Activated naive CD8-positive, alpha-beta T cell treated with anti-CD3 and anti-CD28 coated beads, Interleukin-2, amount 50 U/mL, for 24 hours (primary cell): Measurements from ENCODE around the gene ALDH16A1.

Source experiments
- ATAC-seq: fragments of 150-1000 bp; cut with Tn5 transposase; one replicate; pipeline ENCODE4 v1.10.0; 2021
- DNase-seq: peaks from one replicate; pipeline ENCODE4 v3.0.0; 2021
- H3K27ac Mint-ChIP-seq: one replicate; pipeline ENCODE4 v1.8.0; 2021; ENCODE audit warnings: mild to moderate bottlenecking, mixed read lengths
- H3K27me3 Mint-ChIP-seq: one replicate; pipeline ENCODE4 v1.8.0; 2021; ENCODE audit warnings: mixed read lengths
- H3K36me3 Mint-ChIP-seq: one replicate; pipeline ENCODE4 v1.8.0; 2021; ENCODE audit warnings: low read depth, mixed read lengths
- H3K4me1 Mint-ChIP-seq: one replicate; pipeline ENCODE4 v1.8.0; 2021; ENCODE audit warnings: mixed read lengths
- H3K4me3 Mint-ChIP-seq: one replicate; pipeline ENCODE4 v1.8.0; 2021; ENCODE audit warnings: mild to moderate bottlenecking, moderate library complexity, mixed read lengths
- H3K9me3 Mint-ChIP-seq: one replicate; pipeline ENCODE4 v1.8.0; 2021; ENCODE audit warnings: mixed read lengths

Gene ALDH16A1

DNA sequence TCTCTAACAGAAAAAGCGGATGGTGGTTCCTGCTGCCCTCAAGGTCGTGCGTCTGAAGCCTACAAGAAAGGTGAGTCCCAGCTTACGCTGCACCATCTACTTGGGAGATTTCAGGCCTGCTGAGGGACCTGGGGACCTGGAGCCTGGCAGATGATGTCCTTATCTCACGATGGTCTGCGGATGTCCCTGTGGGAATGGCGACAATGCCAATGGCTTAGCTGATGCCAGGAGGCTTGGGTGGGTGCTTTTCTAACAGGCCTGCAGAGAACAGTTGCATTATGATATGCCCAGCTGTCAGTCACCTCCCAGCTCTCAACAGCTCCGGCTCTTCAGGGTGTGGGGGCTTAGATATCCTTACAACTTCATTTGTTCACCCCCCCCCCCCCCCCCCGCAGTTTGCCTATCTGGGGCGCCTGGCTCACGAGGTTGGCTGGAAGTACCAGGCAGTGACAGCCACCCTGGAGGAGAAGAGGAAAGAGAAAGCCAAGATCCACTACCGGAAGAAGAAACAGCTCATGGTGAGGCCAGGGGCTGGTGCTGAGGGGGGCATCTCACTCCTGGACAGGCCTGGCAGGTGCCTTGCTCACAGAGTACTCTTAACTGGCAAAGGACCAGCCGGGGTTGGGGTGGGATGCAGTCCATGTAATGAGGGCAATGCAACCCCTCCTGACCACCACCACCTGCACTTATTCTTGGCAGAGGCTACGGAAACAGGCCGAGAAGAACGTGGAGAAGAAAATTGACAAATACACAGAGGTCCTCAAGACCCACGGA is 38.2 kb downstream of the ALDH16A1 start:
- Mint-ChIP-seq H3K9me3 (no peaks in the 10 kb centered on the region), H3K36me3 (peaks cover 64% of the 10 kb centered on the region), H3K4me1 (peaks cover 59% of the 10 kb centered on the region), H3K4me3 (peak overlapping the region; percentile 99), H3K27ac (peak overlapping the region; percentile 100), H3K27me3 (peaks cover 10% of the 10 kb centered on the region)
- DNase-seq (peak; percentile 15), ATAC-seq (no peak)

DNA sequence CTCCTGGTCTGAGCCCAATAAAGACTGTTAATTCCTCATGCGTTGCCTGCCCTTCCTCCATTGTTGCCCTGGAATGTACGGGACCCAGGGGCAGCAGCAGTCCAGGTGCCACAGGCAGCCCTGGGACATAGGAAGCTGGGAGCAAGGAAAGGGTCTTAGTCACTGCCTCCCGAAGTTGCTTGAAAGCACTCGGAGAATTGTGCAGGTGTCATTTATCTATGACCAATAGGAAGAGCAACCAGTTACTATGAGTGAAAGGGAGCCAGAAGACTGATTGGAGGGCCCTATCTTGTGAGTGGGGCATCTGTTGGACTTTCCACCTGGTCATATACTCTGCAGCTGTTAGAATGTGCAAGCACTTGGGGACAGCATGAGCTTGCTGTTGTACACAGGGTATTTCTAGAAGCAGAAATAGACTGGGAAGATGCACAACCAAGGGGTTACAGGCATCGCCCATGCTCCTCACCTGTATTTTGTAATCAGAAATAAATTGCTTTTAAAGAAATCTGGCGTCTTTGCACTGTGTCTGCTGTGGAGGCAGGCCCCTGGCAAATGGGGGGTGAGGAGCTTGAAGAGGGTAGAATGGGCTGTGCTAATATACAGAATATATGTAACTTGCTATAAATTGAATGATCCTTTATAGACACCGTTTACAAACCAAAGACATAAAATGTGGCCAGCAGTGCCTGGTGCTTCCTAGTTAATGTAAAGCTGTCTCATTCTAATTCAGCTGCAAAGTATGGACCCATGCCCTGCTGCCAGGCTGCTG is 39.0 kb downstream of the ALDH16A1 start:
- ATAC-seq: no peak
- peaks cover 10% of the 10 kb centered on the region for H3K27me3 Mint-ChIP-seq
- peaks cover 69% of the 10 kb centered on the region for H3K36me3 Mint-ChIP-seq
- peak; percentile 18 for DNase-seq
- peak overlapping the region; percentile 64 for H3K4me3 Mint-ChIP-seq
- H3K4me1 Mint-ChIP-seq: peaks cover 60% of the 10 kb centered on the region
- peak overlapping the region; percentile 85 for H3K27ac Mint-ChIP-seq
- H3K9me3 Mint-ChIP-seq: no peaks in the 10 kb centered on the region

- H3K9me3 Mint-ChIP-seq: no peaks in the 10 kb centered on the region
- H3K4me3 Mint-ChIP-seq: peak overlapping the region; percentile 64
Measured at GRCh38 chr19:49492573-49493405, 39.8 kb downstream of the ALDH16A1 start.

DNA sequence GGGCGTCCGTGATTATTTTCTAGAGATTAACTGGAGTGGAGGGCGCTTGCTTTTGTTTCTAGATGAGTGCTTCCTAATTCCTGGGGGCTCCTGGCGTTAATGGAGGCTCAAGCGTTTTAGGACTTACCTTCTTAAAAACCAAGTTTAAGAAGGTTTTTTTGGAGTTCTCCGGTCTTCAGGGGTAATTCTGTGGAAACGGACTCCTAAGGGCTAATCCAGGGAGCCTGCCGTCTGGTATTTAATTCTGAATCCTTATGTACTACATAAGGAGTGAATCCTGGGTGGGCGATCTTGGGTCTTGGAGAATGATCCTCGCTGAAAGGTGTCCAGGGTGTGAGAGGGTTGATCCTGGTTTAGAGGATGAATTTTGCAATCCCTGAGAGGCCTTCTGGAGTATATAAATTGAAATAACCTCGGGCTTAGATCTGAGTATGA is 43.6 kb downstream of the ALDH16A1 start:
- peaks cover 58% of the 10 kb centered on the region for H3K36me3 Mint-ChIP-seq
- peak overlapping the region; percentile 97 for H3K4me3 Mint-ChIP-seq
- peak overlapping the region; percentile 98 for H3K27ac Mint-ChIP-seq
- no peak for DNase-seq
- peaks cover 60% of the 10 kb centered on the region for H3K4me1 Mint-ChIP-seq
- ATAC-seq: no peak
- no peaks in the 10 kb centered on the region for H3K27me3 Mint-ChIP-seq
- no peaks in the 10 kb centered on the region for H3K9me3 Mint-ChIP-seq

More at GRCh38 chr19:49492573-49493405, 39.8 kb downstream of the ALDH16A1 start:
- H3K27me3 Mint-ChIP-seq: peaks cover 3% of the 10 kb centered on the region
- peak overlapping the region; percentile 85 for H3K27ac Mint-ChIP-seq
- peaks cover 57% of the 10 kb centered on the region for H3K4me1 Mint-ChIP-seq
- peaks cover 71% of the 10 kb centered on the region for H3K36me3 Mint-ChIP-seq
- peak; percentile 7 for ATAC-seq
- peak; percentile 48 for DNase-seq

- no peak for ATAC-seq
- no peaks in the 10 kb centered on the region for H3K27me3 Mint-ChIP-seq
Measured at GRCh38 chr19:49497047-49497788, 44.2 kb downstream of the ALDH16A1 start.

GRCh38 chr19:49497789-49498103 is 44.7 kb downstream of the ALDH16A1 start:
- no peak for ATAC-seq
- H3K4me1 Mint-ChIP-seq: peaks cover 64% of the 10 kb centered on the region

More at GRCh38 chr19:49497047-49497788, 44.2 kb downstream of the ALDH16A1 start:
- Mint-ChIP-seq H3K9me3 (no peaks in the 10 kb centered on the region), H3K4me1 (peaks cover 64% of the 10 kb centered on the region), H3K27ac (peak overlapping the region; percentile 98), H3K36me3 (peaks cover 51% of the 10 kb centered on the region), H3K4me3 (peak overlapping the region; percentile 97)
- DNase-seq: peak; percentile 75

GRCh38 chr19:49498475-49498874 is 45.5 kb downstream of the ALDH16A1 start:
- H3K4me1 Mint-ChIP-seq: peaks cover 57% of the 10 kb centered on the region
- peak overlapping the region; percentile 98 for H3K27ac Mint-ChIP-seq
- H3K4me3 Mint-ChIP-seq: peak overlapping the region; percentile 97
- H3K36me3 Mint-ChIP-seq: peaks cover 42% of the 10 kb centered on the region
- ATAC-seq: no peak
- DNase-seq: peak; percentile 21
- no peaks in the 10 kb centered on the region for H3K27me3 Mint-ChIP-seq
- no peaks in the 10 kb centered on the region for H3K9me3 Mint-ChIP-seq

More at GRCh38 chr19:49497789-49498103, 44.7 kb downstream of the ALDH16A1 start:
- Mint-ChIP-seq H3K36me3 (peaks cover 46% of the 10 kb centered on the region), H3K27me3 (no peaks in the 10 kb centered on the region), H3K27ac (peak overlapping the region; percentile 98), H3K9me3 (no peaks in the 10 kb centered on the region), H3K4me3 (peak overlapping the region; percentile 97)
- peak; percentile 18 for DNase-seq

DNA sequence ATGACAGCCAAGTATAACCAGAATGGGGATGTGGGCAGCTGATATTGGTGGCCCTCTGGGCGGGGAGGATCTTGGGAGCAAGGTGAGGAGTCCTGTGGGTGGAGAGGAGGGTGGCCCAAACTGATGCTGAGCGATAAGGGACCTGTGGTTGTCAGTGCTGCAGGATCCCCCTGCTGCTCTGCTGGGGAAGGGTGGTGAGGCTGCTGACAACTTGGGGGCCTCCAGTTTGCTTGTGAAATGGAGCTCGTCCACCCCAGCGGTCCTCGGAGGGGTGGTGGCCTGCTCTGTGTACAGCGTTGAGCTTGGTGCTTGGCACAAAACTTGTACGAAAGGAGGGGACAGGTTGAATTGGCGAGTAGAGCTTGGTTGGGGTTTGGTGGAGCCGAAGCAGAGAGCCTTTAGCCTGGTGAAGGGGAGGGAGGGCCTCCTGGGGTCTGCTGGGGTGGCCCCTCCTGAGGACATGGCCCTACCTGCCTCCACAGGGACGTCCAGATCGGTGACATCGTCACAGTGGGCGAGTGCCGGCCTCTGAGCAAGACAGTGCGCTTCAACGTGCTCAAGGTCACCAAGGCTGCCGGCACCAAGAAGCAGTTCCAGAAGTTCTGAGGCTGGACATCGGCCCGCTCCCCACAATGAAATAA is 46.1 kb downstream of the ALDH16A1 start:
- Mint-ChIP-seq H3K27me3 (no peaks in the 10 kb centered on the region), H3K4me3 (peak overlapping the region; percentile 97), H3K9me3 (no peaks in the 10 kb centered on the region), H3K36me3 (peaks cover 41% of the 10 kb centered on the region), H3K4me1 (peaks cover 56% of the 10 kb centered on the region), H3K27ac (peak overlapping the region; percentile 98)
- ATAC-seq: no peak
- peak; percentile 45 for DNase-seq

DNA sequence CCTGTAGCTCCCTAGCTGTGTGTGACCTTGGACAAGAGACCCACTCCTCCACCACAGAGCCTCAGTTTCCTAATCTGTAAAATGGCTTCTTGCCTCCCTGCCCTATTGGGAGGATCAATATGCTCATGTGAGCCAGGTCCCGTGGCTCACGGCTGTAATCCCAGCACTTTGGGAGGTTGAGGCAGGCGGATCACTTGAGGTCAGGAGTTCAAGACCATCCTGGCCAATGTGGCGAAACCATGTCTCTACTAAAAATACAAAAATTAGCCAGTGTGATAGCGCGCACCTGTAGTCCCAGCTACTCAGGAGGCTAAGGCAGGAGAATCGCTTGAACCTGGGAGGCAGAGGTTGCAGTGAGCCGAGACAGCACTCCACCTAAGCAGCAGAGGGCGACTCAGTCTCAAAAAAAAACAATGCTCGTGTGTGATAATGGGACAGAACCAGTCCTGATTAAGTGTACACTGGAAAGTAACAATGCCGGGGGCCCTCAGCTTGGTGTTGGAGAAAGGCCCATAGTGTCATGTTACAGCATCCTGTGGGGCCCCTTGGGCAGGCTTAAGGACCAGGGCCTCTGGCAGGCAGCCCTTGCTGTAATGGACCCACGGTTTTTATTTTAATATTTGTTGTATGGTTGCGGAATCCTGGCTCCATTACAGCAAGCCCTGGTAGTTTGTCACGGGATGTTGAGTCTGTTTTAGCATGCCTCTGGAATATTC is 50.0 kb downstream of the ALDH16A1 start:
- DNase-seq (no peak), ATAC-seq (no peak)
- no peaks in the 10 kb centered on the region for H3K9me3 Mint-ChIP-seq
- H3K27me3 Mint-ChIP-seq: no peaks in the 10 kb centered on the region
- no peak overlapping the region for H3K27ac Mint-ChIP-seq
- peaks cover 40% of the 10 kb centered on the region for H3K4me1 Mint-ChIP-seq
- no peak overlapping the region for H3K4me3 Mint-ChIP-seq
- H3K36me3 Mint-ChIP-seq: peaks cover 23% of the 10 kb centered on the region

GRCh38 chr19:49503582-49503962 is 50.5 kb downstream of the ALDH16A1 start:
- peaks cover 17% of the 10 kb centered on the region for H3K36me3 Mint-ChIP-seq
- no peak for ATAC-seq
- DNase-seq: no peak
- H3K4me1 Mint-ChIP-seq: peaks cover 35% of the 10 kb centered on the region
- no peak overlapping the region for H3K4me3 Mint-ChIP-seq
- H3K27me3 Mint-ChIP-seq: no peaks in the 10 kb centered on the region
- no peak overlapping the region for H3K27ac Mint-ChIP-seq
- H3K9me3 Mint-ChIP-seq: no peaks in the 10 kb centered on the region

GRCh38 chr19:49506575-49507105 is 53.6 kb downstream of the ALDH16A1 start:
- Mint-ChIP-seq H3K27me3 (no peaks in the 10 kb centered on the region), H3K4me3 (no peak overlapping the region), H3K27ac (no peak overlapping the region), H3K9me3 (no peaks in the 10 kb centered on the region), H3K4me1 (peaks cover 12% of the 10 kb centered on the region), H3K36me3 (no peaks in the 10 kb centered on the region)
- ATAC-seq (peak; percentile 69), DNase-seq (peak; percentile 79)

- DNase-seq (no peak), ATAC-seq (no peak)
- Mint-ChIP-seq H3K4me1 (peaks cover 18% of the 10 kb centered on the region), H3K4me3 (no peak overlapping the region), H3K9me3 (no peaks in the 10 kb centered on the region), H3K27ac (no peak overlapping the region), H3K36me3 (no peaks in the 10 kb centered on the region), H3K27me3 (no peaks in the 10 kb centered on the region)
Measured at GRCh38 chr19:49507803-49508494, 54.9 kb downstream of the ALDH16A1 start.
